ENCODE data around the gene MOB3B.

Gene MOB3B

DNA sequence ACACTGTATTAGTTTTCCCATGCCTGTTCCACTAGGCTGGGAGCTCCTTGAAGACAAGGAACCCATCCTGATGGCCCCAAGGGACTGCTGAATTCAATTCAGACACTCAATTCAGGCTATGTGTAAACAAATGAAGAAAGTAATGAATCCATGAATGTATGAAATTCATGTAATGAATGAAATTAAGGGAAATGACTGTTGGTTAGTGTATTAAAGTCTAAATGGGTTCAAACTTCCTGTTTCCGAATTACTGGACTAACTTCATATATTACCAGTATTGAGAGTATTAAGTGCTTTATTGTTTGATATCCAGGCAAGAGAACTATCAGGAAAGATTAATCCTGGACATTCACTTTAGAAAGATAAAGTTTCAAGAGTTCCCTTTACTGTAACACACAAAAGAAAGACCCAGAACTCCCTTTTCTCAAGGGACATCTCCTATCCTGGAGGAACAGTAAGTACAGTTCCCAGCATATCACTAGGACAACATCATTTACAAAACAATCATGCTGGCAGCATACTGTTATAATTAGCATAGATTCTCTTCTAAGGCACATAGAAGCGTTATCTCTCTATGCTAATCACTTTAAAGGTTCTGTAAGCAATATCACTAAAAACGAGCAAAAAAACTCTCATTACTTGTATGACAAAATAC, 34.0 kb downstream of the MOB3B start:
- Histone ChIP-seq H3K9me3 (ENCODE audit: low read length) (no peaks in the 10 kb centered on the region), H3K9ac (ENCODE audit: low read length) (no peak overlapping the region), H3F3A (ENCODE audit: insufficient read depth, low read length) (no peaks in the 10 kb centered on the region), H4K20me1 (ENCODE audit: insufficient read depth, low read length) (no peaks in the 10 kb centered on the region), H3K9me2 (ENCODE audit: low read depth, low read length) (no peaks in the 10 kb centered on the region), H3K36me3 (ENCODE audit: insufficient read depth, low read length) (no peaks in the 10 kb centered on the region), H3K4me2 (ENCODE audit: low read length) (no peak overlapping the region), H3K4me3 (ENCODE audit: low read depth, low read length, poor library complexity, severe bottlenecking) (no peak overlapping the region), H3K27me3 (ENCODE audit: insufficient read depth, low read length) (no peaks in the 10 kb centered on the region), H3K79me2 (ENCODE audit: insufficient read depth, low read length) (no peaks in the 10 kb centered on the region), H2AFZ (ENCODE audit: low read length) (no peak overlapping the region), H3K4me1 (ENCODE audit: insufficient read depth, low read length, severe bottlenecking) (no peaks in the 10 kb centered on the region), H3K27ac (ENCODE audit: low read depth, low read length, poor library complexity, severe bottlenecking) (no peak overlapping the region)
- no peak for TF ChIP-seq EZH2 (IDR thresholded peaks at IDR 0.05; ENCODE audit: borderline replicate concordance, low read length)
- TF ChIP-seq, protein P1, sequence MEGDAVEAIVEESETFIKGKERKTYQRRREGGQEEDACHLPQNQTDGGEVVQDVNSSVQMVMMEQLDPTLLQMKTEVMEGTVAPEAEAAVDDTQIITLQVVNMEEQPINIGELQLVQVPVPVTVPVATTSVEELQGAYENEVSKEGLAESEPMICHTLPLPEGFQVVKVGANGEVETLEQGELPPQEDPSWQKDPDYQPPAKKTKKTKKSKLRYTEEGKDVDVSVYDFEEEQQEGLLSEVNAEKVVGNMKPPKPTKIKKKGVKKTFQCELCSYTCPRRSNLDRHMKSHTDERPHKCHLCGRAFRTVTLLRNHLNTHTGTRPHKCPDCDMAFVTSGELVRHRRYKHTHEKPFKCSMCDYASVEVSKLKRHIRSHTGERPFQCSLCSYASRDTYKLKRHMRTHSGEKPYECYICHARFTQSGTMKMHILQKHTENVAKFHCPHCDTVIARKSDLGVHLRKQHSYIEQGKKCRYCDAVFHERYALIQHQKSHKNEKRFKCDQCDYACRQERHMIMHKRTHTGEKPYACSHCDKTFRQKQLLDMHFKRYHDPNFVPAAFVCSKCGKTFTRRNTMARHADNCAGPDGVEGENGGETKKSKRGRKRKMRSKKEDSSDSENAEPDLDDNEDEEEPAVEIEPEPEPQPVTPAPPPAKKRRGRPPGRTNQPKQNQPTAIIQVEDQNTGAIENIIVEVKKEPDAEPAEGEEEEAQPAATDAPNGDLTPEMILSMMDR (IDR thresholded peaks at IDR 0.05; ENCODE audit: low read length) = no peak

GRCh38 chr9:27491154-27491553, 38.5 kb downstream of the MOB3B start:
- Histone ChIP-seq H2AFZ (ENCODE audit: low read length) (no peak overlapping the region), H3K4me1 (ENCODE audit: insufficient read depth, low read length, severe bottlenecking) (no peaks in the 10 kb centered on the region), H3K4me2 (ENCODE audit: low read length) (no peak overlapping the region), H3K9me2 (ENCODE audit: low read depth, low read length) (no peaks in the 10 kb centered on the region), H3K9ac (ENCODE audit: low read length) (no peak overlapping the region), H3F3A (ENCODE audit: insufficient read depth, low read length) (no peaks in the 10 kb centered on the region), H3K27ac (ENCODE audit: low read depth, low read length, poor library complexity, severe bottlenecking) (no peak overlapping the region), H3K27me3 (ENCODE audit: insufficient read depth, low read length) (no peaks in the 10 kb centered on the region), H3K79me2 (ENCODE audit: insufficient read depth, low read length) (no peaks in the 10 kb centered on the region), H4K20me1 (ENCODE audit: insufficient read depth, low read length) (no peaks in the 10 kb centered on the region), H3K4me3 (ENCODE audit: low read depth, low read length, poor library complexity, severe bottlenecking) (no peak overlapping the region), H3K9me3 (ENCODE audit: low read length) (no peaks in the 10 kb centered on the region), H3K36me3 (ENCODE audit: insufficient read depth, low read length) (no peaks in the 10 kb centered on the region)
- TF ChIP-seq, protein P1 (IDR thresholded peaks at IDR 0.05; ENCODE audit: low read length) = no peak
- no peak for TF ChIP-seq EZH2 (IDR thresholded peaks at IDR 0.05; ENCODE audit: borderline replicate concordance, low read length)

DNA sequence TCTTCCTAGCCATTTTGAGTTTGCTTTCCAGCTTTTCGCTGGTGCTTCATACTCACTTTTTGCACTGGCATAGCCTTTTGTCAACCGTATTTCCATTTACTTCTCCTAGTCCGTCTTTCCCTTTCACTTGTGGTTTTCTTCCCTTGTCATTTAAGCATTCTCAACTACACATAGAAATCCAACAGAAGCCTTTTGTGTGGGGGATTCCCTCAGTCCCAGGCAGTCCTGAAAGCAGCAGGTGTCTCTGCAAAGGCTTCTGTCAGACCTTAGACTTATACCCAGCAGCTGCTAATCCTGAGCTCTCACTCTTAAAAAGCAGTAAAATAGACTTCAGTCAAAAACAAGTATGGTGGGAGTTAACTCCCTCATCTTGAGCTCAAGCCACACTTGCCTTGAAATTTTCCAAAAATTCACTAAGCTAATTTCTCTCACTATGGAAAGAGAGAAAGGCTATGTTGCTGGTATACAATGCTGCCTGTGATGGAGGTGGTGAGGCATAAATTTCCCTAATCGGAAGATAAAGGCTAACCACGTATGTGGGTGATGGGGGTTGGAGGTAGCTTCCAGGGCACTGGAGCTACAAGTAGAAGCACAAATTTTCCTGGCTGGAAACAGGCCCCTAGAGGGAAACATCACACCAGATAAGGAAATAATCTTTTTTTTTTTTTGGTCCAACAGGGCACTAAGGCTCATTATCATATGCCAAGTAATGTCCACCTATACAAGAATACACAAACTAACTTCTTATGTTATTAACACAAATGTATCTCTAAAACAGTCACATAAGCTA, 40.3 kb downstream of the MOB3B start:
- Histone ChIP-seq H3K4me1 (ENCODE audit: insufficient read depth, low read length, severe bottlenecking) (no peaks in the 10 kb centered on the region), H3K36me3 (ENCODE audit: insufficient read depth, low read length) (no peaks in the 10 kb centered on the region), H3K9me2 (ENCODE audit: low read depth, low read length) (no peaks in the 10 kb centered on the region), H3K9me3 (ENCODE audit: low read length) (no peaks in the 10 kb centered on the region), H4K20me1 (ENCODE audit: insufficient read depth, low read length) (no peaks in the 10 kb centered on the region), H2AFZ (ENCODE audit: low read length) (no peak overlapping the region), H3K27me3 (ENCODE audit: insufficient read depth, low read length) (no peaks in the 10 kb centered on the region), H3K79me2 (ENCODE audit: insufficient read depth, low read length) (no peaks in the 10 kb centered on the region), H3K27ac (ENCODE audit: low read depth, low read length, poor library complexity, severe bottlenecking) (no peak overlapping the region), H3F3A (ENCODE audit: insufficient read depth, low read length) (no peaks in the 10 kb centered on the region), H3K9ac (ENCODE audit: low read length) (no peak overlapping the region), H3K4me3 (ENCODE audit: low read depth, low read length, poor library complexity, severe bottlenecking) (no peak overlapping the region), H3K4me2 (ENCODE audit: low read length) (no peak overlapping the region)
- TF ChIP-seq EZH2 (IDR thresholded peaks at IDR 0.05; ENCODE audit: borderline replicate concordance, low read length) = no peak
- TF ChIP-seq, protein P1 (IDR thresholded peaks at IDR 0.05; ENCODE audit: low read length) = no peak
